Activated naive CD4-positive, alpha-beta T cell treated with anti-CD3 and anti-CD28 coated beads, Interleukin-2, amount 10 ng/mL, durations not matched to agents 7 days and 5 days (primary cell): ENCODE measurements around the gene SLC24A3.
A peak's percentile ranks its signal among the peaks of the same experiment; 100 is the strongest.
"Not testable (repeated sequence)": the region's sequence is repeated elsewhere in the genome, so short reads cannot be mapped to it uniquely, and the experiment has no call there.

Experiments
- CTCF ChIA-PET: fragments of 350-600 bp; sonication (Branson Sonifier 250); formaldehyde crosslinking; loops from one replicate; lab custom pipeline; 2021; ENCODE audit warnings: antibody characterized with exemption; lab: Charles Lee
- DNase-seq: peaks from one replicate; pipeline ENCODE4 v3.0.0-alpha.2; 2020
- H3K27ac Mint-ChIP-seq: one replicate; pipeline ENCODE4 v1.8.0; 2021; ENCODE audit warnings: mild to moderate bottlenecking, moderate library complexity, mixed read lengths
- H3K27me3 Mint-ChIP-seq: one replicate; pipeline ENCODE4 v1.8.0; 2021; ENCODE audit warnings: mild to moderate bottlenecking, mixed read lengths
- H3K36me3 Mint-ChIP-seq: one replicate; pipeline ENCODE4 v1.8.0; 2021; ENCODE audit warnings: mixed read lengths
- H3K4me1 Mint-ChIP-seq: one replicate; pipeline ENCODE4 v1.8.0; 2021; ENCODE audit warnings: mixed read lengths
- H3K4me3 Mint-ChIP-seq: one replicate; pipeline ENCODE4 v1.8.0; 2021; ENCODE audit warnings: mild to moderate bottlenecking, moderate library complexity, mixed read lengths
- H3K9me3 Mint-ChIP-seq: one replicate; pipeline ENCODE4 v1.8.0; 2021; ENCODE audit warnings: mixed read lengths

SLC24A3 gene

DNA sequence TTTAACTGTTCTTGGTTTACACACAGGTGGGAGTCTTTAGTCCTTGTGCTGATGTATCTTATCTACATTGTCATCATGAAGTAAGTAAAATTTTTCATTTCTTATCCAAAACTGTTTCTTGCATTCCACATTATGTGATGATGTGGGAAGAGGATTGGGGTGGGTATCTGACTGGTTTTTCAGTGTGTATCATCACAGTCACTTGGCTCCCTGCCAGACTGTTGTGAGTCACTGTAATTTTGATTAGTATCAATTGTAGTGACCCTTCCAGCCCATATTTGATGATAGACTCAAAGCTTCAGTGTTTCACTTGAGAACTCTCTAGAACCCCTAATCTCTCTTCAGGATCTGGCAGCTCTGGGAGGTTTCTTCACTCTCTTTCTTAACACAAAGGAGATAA lies 461.1 kb downstream of the SLC24A3 start:
- H3K27me3 Mint-ChIP-seq = peaks cover 13% of the 10 kb centered on the region
- H3K36me3 Mint-ChIP-seq = no peaks in the 10 kb centered on the region
- no peak for DNase-seq
- no peaks in the 10 kb centered on the region for H3K9me3 Mint-ChIP-seq
- CTCF ChIA-PET = interaction anchor here (1.3 kb wide), 1 partner anchor 12 kb away, joined by 5 read pairs; no protein-coding TSS in a partner anchor
- H3K4me3 Mint-ChIP-seq = no peak overlapping the region
- peaks cover 3% of the 10 kb centered on the region for H3K4me1 Mint-ChIP-seq
- no peak overlapping the region for H3K27ac Mint-ChIP-seq

DNA sequence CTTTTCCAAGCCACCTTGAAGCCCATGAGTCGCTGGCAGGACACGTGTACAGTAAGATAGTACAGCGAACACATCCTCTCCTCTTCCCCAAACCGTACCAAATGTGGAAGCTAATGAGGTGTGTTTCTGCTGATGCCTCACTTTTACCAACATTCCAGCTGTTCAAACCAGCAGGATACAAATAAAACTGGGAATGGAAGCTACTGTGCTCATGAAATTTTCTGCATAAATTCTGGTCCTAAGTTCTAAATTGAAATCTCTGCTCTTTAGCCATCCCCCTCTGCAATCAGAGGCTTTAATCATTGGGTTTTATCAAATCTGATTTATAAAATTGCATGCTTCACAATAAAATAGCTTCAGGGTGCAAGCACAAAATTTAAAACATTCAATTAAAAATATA lies 463.8 kb downstream of the SLC24A3 start:
- H3K36me3 Mint-ChIP-seq = no peaks in the 10 kb centered on the region
- H3K27ac Mint-ChIP-seq = no peak overlapping the region
- peaks cover 4% of the 10 kb centered on the region for H3K9me3 Mint-ChIP-seq
- CTCF ChIA-PET = no interaction called here
- H3K4me3 Mint-ChIP-seq = no peak overlapping the region
- DNase-seq = no peak
- peaks cover 8% of the 10 kb centered on the region for H3K27me3 Mint-ChIP-seq
- peaks cover 3% of the 10 kb centered on the region for H3K4me1 Mint-ChIP-seq

DNA sequence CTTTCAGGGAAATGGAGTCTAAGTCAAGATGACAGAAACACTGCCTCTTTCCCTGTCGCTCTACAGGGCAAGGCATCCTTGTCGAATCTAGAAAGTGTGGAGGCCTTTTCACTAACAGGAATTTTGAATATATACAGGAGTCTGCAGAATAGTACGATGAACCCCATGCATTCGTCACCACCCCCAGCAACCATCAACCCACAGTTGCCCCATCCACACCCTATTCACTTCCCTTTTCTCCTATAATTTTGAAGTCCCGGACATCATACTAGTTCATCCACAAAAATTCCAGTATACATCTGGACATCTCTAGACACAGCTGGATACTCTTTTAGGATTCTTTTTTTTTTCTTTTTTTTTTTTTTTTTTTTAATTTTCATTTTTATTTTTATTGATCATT lies 464.9 kb downstream of the SLC24A3 start:
- H3K36me3 Mint-ChIP-seq = no peaks in the 10 kb centered on the region
- no peak overlapping the region for H3K4me3 Mint-ChIP-seq
- CTCF ChIA-PET = no interaction called here
- H3K9me3 Mint-ChIP-seq = peaks cover 4% of the 10 kb centered on the region
- no peaks in the 10 kb centered on the region for H3K4me1 Mint-ChIP-seq
- H3K27me3 Mint-ChIP-seq = no peaks in the 10 kb centered on the region
- no peak overlapping the region for H3K27ac Mint-ChIP-seq
- DNase-seq = no peak

DNA sequence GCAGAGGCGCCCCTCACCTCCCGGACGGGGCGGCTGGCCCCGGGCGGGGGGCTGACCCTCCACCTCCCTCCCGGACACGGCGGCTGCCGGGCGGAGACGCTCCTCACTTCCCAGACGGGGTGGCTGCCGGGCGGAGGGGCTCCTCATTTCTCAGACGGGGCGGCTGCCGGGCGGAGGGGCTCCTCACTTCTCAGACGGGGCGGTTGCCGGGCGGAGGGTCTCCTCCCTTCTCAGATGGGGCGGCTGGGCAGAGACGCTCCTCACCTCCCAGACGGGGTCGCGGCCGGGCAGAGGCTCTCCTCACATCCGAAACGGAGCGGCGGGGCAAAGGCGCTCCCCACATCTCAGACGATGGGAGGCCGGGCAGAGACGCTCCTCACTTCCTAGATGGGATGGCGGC lies 466.1 kb downstream of the SLC24A3 start:
- DNase-seq, H3K4me3 Mint-ChIP-seq, H3K9me3 Mint-ChIP-seq, H3K4me1 Mint-ChIP-seq, H3K36me3 Mint-ChIP-seq, CTCF ChIA-PET, H3K27me3 Mint-ChIP-seq, H3K27ac Mint-ChIP-seq: not testable (repeated sequence)

DNA sequence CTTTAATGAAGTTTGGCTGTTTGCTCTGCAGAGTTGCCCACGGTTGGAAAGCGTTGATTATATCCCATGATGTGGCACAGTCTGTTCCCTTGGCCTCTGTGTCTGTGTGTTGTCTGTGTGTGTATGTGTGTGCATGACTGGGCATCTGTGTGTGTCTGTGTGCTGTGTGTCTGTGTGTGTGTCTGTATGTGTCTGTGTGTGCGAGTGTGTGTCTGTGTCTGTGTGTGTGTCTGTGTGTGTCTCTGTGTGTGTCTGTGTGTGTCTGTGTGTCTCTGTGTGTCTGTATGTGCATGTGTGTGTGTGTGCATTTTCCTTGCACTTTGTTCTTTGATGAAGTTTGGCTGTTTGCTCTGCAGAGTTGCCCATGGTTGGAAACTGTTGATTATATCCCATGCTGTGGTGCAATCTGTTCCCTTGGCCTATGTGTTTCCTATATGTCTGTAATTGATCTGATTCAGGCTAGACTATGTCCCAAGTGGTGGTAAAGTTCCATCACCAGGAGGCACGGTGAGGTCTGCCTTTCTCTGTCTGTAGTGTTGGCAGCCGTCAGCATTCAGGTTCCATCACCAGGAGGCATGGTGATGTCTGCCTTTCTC lies 467.6 kb downstream of the SLC24A3 start:
- DNase-seq = no peak
- CTCF ChIA-PET = no interaction called here
- no peaks in the 10 kb centered on the region for H3K4me1 Mint-ChIP-seq
- H3K9me3 Mint-ChIP-seq = peaks cover 4% of the 10 kb centered on the region
- H3K27ac Mint-ChIP-seq = no peak overlapping the region
- no peaks in the 10 kb centered on the region for H3K27me3 Mint-ChIP-seq
- H3K4me3 Mint-ChIP-seq = no peak overlapping the region
- no peaks in the 10 kb centered on the region for H3K36me3 Mint-ChIP-seq

DNA sequence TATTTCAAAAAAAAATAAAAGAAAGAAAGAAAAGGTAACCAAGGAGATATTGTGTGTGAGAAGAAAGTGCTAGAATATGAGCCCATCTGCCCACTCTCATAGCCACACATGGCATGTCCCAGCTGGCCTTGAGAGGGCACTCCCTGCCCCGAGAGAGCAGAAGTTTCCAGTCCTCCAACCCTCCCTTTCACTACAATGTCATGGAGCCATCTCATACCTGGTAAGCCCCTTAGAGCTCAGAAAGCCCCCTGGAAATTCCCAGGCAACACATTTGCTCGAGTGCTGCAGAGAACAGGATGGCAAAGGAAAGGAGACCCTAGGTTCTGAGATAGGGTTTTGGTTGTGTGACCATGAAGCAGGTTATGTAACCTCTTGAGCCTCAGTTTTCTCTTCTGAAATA lies 469.8 kb downstream of the SLC24A3 start:
- H3K4me1 Mint-ChIP-seq = no peaks in the 10 kb centered on the region
- no peak overlapping the region for H3K27ac Mint-ChIP-seq
- no peaks in the 10 kb centered on the region for H3K36me3 Mint-ChIP-seq
- H3K27me3 Mint-ChIP-seq = no peaks in the 10 kb centered on the region
- DNase-seq = no peak
- peaks cover 4% of the 10 kb centered on the region for H3K9me3 Mint-ChIP-seq
- no peak overlapping the region for H3K4me3 Mint-ChIP-seq
- CTCF ChIA-PET = interaction anchor here (1.5 kb wide), 1 partner anchor 11 kb away, joined by 3 read pairs; no protein-coding TSS in a partner anchor

DNA sequence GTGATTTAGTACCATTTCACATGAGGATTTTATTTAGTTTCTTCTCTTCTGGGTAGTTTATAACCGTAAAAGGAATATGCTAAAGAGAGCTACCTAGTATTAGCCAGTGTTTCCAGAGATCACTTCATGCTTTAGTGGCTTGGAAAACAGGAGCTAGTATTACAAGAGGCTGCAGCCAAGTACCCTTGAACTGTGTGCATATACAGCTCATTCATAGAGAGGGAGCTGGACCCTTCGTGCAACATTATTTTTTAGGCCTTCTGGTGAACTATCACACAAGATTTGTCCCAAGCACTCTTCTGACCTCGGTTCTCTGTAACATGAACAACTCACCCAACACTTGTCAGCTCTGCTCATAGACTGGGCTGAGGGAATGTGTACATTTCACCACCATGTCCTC lies 470.7 kb downstream of the SLC24A3 start:
- Mint-ChIP-seq H3K27ac (no peak overlapping the region), H3K4me3 (no peak overlapping the region), H3K27me3 (no peaks in the 10 kb centered on the region), H3K9me3 (peaks cover 4% of the 10 kb centered on the region), H3K36me3 (no peaks in the 10 kb centered on the region), H3K4me1 (no peaks in the 10 kb centered on the region)
- CTCF ChIA-PET = interaction anchor here (1.5 kb wide), 1 partner anchor 10 kb away, joined by 3 read pairs; no protein-coding TSS in a partner anchor
- no peak for DNase-seq

DNA sequence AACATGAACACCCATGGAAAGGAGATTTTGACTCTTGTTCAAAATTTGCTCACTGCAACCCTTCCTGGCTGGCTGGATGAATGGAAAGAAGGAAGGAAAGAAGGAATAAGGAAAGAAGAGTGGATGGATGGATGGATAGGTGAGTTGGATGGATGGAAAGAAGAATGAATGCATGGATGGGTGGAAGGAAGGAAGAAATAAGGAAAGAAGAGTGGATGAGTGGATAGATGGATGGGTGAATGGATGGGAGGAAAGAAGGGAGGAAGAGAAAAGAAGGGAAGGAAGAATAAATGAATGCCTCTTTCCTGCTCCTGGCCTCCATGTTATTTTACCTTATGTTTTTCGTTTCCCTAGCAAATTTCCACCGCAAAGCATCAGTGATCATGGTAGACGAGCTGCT lies 471.4 kb downstream of the SLC24A3 start:
- no peaks in the 10 kb centered on the region for H3K4me1 Mint-ChIP-seq
- no peak overlapping the region for H3K4me3 Mint-ChIP-seq
- CTCF ChIA-PET = no interaction called here
- H3K27me3 Mint-ChIP-seq = no peaks in the 10 kb centered on the region
- DNase-seq = no peak
- no peaks in the 10 kb centered on the region for H3K36me3 Mint-ChIP-seq
- H3K9me3 Mint-ChIP-seq = peaks cover 4% of the 10 kb centered on the region
- no peak overlapping the region for H3K27ac Mint-ChIP-seq

DNA sequence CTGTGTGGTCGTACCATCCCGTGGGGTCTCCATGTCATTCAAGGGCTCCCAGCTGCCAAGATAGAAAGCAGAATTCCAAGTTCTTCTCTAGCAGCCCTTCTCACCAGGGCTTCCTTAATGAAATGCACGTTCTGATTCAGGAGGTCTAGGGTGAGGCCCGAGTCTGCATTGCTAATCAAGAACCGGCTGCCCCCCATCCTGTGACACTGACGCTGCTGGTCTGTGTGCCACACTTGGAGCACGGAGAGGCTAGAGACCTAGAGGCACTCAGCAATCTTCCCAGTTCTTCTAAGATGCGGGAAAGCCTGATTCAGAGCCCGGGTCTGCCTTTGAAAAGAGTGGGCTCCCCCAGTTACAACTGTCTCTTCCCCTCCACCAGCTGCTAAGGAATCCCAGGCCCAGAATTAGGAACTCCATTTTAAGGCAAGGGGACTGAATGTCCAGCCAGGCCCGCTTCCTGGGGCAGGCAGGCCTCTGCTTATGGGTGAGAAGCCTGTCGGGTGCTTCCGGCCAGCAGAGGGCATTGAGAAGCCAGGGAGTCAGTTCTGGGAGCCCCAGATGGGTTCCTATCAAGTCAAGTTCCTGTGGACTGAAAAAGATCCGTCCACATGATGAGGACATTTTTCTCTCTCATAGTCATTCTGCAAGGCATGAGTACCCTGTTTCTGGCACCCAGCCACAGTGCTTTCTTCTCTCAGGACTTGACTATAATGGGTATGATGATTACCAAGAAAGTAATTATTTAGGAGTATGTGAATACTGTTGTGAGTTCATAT lies 475.8 kb downstream of the SLC24A3 start:
- Mint-ChIP-seq H3K27me3 (peaks cover 11% of the 10 kb centered on the region), H3K27ac (no peak overlapping the region), H3K36me3 (no peaks in the 10 kb centered on the region), H3K4me1 (no peaks in the 10 kb centered on the region), H3K4me3 (no peak overlapping the region), H3K9me3 (no peaks in the 10 kb centered on the region)
- CTCF ChIA-PET = no interaction called here
- DNase-seq = no peak

DNA sequence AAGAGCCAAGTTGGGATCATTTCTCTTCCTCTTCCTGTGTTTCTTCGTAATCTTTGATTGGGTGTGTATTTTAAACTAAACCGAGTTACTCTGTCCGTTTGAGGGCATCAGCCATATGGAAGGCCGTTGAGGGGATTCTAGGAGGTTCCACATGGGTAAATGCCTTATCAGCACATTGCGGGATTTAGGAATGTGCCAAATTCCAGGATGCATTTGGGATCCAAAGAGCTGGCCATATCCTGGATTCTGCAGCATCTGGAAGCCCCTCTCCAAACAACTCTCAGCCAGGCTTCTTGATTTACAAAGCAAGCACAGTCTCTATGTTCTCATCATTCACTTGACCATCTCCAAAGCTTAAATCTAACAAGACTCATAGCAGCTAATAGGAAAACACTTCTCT lies 478.0 kb downstream of the SLC24A3 start:
- Mint-ChIP-seq H3K36me3 (no peaks in the 10 kb centered on the region), H3K27me3 (peaks cover 16% of the 10 kb centered on the region), H3K4me1 (no peaks in the 10 kb centered on the region), H3K9me3 (no peaks in the 10 kb centered on the region), H3K4me3 (no peak overlapping the region), H3K27ac (no peak overlapping the region)
- no peak for DNase-seq
- CTCF ChIA-PET = interaction anchor here (0.6 to 0.7 kb wide), 2 partner anchors 22 to 1062 kb away, joined by 3 read pairs; no protein-coding TSS in a partner anchor

DNA sequence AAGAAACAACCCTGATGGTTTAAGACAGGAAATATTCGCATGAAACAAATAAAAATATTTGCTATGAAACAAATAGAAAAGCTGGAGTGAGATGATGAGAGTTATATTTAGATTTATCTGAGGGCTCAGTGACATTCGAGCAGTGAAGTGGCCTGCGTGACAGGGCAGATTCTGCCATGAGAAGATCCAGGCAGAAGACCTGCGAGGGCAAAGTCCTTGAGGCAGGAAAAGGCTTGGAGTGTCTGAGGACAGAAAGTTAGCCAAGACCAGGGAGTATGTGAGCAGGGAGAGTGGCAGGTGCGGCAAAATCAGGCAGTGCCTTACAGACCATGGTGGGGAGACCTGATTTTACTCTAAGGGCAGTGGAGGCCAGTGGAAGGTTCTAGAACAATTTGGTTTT lies 478.7 kb downstream of the SLC24A3 start:
- DNase-seq = no peak
- no peaks in the 10 kb centered on the region for H3K36me3 Mint-ChIP-seq
- no peaks in the 10 kb centered on the region for H3K4me1 Mint-ChIP-seq
- peaks cover 16% of the 10 kb centered on the region for H3K27me3 Mint-ChIP-seq
- H3K27ac Mint-ChIP-seq = no peak overlapping the region
- CTCF ChIA-PET = no interaction called here
- no peak overlapping the region for H3K4me3 Mint-ChIP-seq
- H3K9me3 Mint-ChIP-seq = no peaks in the 10 kb centered on the region

DNA sequence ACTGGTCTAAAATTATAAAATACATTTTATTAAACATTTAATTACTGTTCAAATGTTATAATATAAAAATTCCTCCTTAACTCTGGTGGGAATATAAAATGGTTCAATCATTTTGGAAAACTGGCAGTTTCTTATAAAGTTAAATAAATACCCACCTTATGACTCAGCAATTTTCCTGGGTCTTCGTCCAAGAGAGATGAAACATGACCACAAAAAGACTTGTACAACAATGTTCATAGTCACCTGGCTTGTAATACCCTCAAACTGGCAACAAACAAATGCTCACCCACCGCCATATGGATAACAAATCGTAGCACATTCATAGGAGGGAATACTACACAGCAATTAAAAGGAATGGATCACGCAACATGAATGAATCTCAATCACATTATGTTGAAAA lies 479.7 kb downstream of the SLC24A3 start:
- Mint-ChIP-seq H3K36me3 (no peaks in the 10 kb centered on the region), H3K4me3 (no peak overlapping the region), H3K27me3 (peaks cover 16% of the 10 kb centered on the region), H3K4me1 (no peaks in the 10 kb centered on the region), H3K9me3 (no peaks in the 10 kb centered on the region), H3K27ac (no peak overlapping the region)
- DNase-seq = no peak
- CTCF ChIA-PET = no interaction called here

DNA sequence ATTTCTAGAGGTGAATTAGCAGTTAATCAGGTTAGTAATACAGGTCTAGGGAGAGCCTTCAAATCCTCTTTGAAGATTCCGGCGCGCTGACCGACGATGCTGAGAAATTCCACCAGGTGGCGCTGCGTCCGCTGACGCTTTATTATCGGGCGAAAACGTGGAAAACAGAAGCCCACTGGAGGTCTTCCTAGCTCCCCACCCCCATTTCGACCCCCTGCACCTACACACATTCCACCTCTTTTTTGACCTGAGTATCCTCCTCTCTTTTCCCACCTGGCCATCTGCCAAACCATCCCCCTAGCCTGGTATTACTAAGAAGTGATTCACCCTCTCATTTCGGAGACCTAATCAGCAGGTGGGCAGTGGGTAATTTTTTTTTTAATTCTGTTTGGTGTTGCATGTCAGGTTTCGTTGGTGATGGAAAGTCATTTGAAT lies 480.3 kb downstream of the SLC24A3 start:
- Mint-ChIP-seq H3K27me3 (peaks cover 16% of the 10 kb centered on the region), H3K4me3 (no peak overlapping the region), H3K27ac (no peak overlapping the region), H3K9me3 (no peaks in the 10 kb centered on the region), H3K36me3 (no peaks in the 10 kb centered on the region), H3K4me1 (no peaks in the 10 kb centered on the region)
- CTCF ChIA-PET = interaction anchor here (0.9 to 1.7 kb wide), 4 partner anchors 10 to 90 kb away, joined by 3 to 4 read pairs (median 3); no protein-coding TSS in a partner anchor
- peak; percentile 55 for DNase-seq

DNA sequence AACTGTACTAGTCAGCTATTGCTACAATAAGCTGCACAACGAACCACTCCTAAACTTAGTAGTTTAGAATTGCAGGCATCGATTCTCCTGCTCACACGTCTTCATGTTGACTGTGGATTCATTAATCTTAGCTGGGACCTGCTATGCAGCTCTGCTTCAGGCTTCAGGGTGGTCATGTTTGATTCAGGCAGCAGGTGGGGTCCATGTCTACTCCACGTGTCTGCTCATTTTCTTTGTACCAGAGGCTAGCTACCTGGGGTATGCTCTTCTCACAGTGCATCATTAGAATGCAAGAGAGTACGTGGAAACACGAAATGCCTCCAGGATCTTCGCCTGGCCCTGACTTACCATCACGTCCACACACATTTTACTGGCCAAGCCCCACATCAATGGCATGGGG lies 481.1 kb downstream of the SLC24A3 start:
- H3K4me3 Mint-ChIP-seq = no peak overlapping the region
- no peaks in the 10 kb centered on the region for H3K4me1 Mint-ChIP-seq
- CTCF ChIA-PET = interaction anchor here (0.9 to 1.7 kb wide), 5 partner anchors 11 to 547 kb away, joined by 3 to 4 read pairs (median 3); no protein-coding TSS in a partner anchor
- no peaks in the 10 kb centered on the region for H3K9me3 Mint-ChIP-seq
- DNase-seq = no peak
- peaks cover 16% of the 10 kb centered on the region for H3K27me3 Mint-ChIP-seq
- no peak overlapping the region for H3K27ac Mint-ChIP-seq
- no peaks in the 10 kb centered on the region for H3K36me3 Mint-ChIP-seq

DNA sequence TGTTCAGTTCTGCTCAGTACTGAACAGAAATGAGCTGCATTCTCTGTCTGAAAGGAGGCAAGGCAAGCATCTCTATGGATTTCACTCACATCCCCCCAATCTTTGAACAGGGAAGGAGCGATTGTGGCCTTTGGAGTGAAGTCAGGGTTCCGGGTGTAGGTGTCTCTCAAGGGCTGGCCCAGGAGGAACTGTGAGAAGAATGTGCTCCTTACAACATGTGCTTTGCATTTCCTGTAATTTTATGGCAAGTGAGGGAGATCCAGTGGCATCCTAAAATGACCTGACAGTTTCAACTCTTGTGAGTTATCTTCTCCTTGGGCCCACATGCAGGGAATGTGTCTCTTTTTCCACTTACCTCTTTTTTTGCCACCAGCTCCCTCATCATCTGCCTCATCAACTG lies 482.6 kb downstream of the SLC24A3 start:
- H3K36me3 Mint-ChIP-seq = no peaks in the 10 kb centered on the region
- DNase-seq = no peak

More for the DNA sequence above, 482.6 kb downstream of the SLC24A3 start:
- Mint-ChIP-seq H3K27ac (no peak overlapping the region), H3K27me3 (peaks cover 16% of the 10 kb centered on the region), H3K4me3 (no peak overlapping the region), H3K4me1 (no peaks in the 10 kb centered on the region), H3K9me3 (no peaks in the 10 kb centered on the region)
- CTCF ChIA-PET = no interaction called here
